SH-SY5Y (cell line): ENCODE measurements around the gene IMMP2L.

Source experiments
- GATA2 ChIP-seq: IDR thresholded peaks from 2 replicates; pipeline ENCODE4 v1.6.1; 2011; ENCODE audit warnings: mild to moderate bottlenecking, low read depth, low read length
- GATA3 ChIP-seq: IDR thresholded peaks from 2 replicates; pipeline ENCODE4 v1.6.1; 2011; ENCODE audit warnings: low read depth, mild to moderate bottlenecking, low read length, moderate library complexity

The IMMP2L gene

GRCh38 chr7:111196655-111197054 lies 365.6 kb downstream of the IMMP2L start:
- no peak for TF ChIP-seq GATA3
- no peak for TF ChIP-seq GATA2

GRCh38 chr7:111192614-111193413 lies 369.5 kb downstream of the IMMP2L start:
- TF ChIP-seq GATA2 (no peak), GATA3 (no peak)

GRCh38 chr7:111190804-111191203 lies 371.5 kb downstream of the IMMP2L start:
- TF ChIP-seq GATA3: no peak
- no peak for TF ChIP-seq GATA2

GRCh38 chr7:111184987-111185386 lies 377.3 kb downstream of the IMMP2L start:
- TF ChIP-seq GATA3 (no peak), GATA2 (no peak)

GRCh38 chr7:111183321-111183720 lies 379.0 kb downstream of the IMMP2L start:
- TF ChIP-seq GATA3 (no peak), GATA2 (no peak)

- TF ChIP-seq GATA2 (no peak), GATA3 (no peak)
These were observed 382.0 kb downstream of the IMMP2L start for GRCh38 chr7:111180338-111180737.

GRCh38 chr7:111175908-111176441 lies 386.3 kb downstream of the IMMP2L start:
- TF ChIP-seq GATA3 (no peak), GATA2 (no peak)

GRCh38 chr7:111174510-111174909 lies 387.8 kb downstream of the IMMP2L start:
- no peak for TF ChIP-seq GATA2
- TF ChIP-seq GATA3: no peak

GRCh38 chr7:111173990-111174389 lies 388.3 kb downstream of the IMMP2L start:
- TF ChIP-seq GATA2 (no peak), GATA3 (no peak)

- TF ChIP-seq GATA3 (no peak), GATA2 (no peak)
These were observed 388.8 kb downstream of the IMMP2L start for GRCh38 chr7:111173528-111173927.

GRCh38 chr7:111172564-111173257 lies 389.6 kb downstream of the IMMP2L start:
- TF ChIP-seq GATA3 (no peak), GATA2 (no peak)

- TF ChIP-seq GATA2 (no peak), GATA3 (no peak)
These were observed 394.1 kb downstream of the IMMP2L start for GRCh38 chr7:111168182-111168581.

- TF ChIP-seq GATA2 (no peak), GATA3 (no peak)
These were observed 397.9 kb downstream of the IMMP2L start for GRCh38 chr7:111164442-111164841.

GRCh38 chr7:111162692-111163091 lies 399.6 kb downstream of the IMMP2L start:
- TF ChIP-seq GATA2: no peak
- no peak for TF ChIP-seq GATA3

GRCh38 chr7:111160297-111160696 lies 402.0 kb downstream of the IMMP2L start:
- TF ChIP-seq GATA3 (no peak), GATA2 (no peak)
